PC-9 (cell line): Measurements from ENCODE around the gene SVOP.

Source experiments
- CTCF ChIP-seq: fragments of 200-600 bp; sonication (generic); conservative IDR thresholded peaks from 2 replicates; pipeline ENCODE4 v1.6.1; 2017; ENCODE audit warnings: mixed run types, antibody characterized with exemption, mild to moderate bottlenecking, moderate library complexity
- EZH2 ChIP-seq: fragments of 200-600 bp; sonication (generic); IDR thresholded peaks from 2 replicates; pipeline ENCODE4 v1.8.0; 2017; ENCODE audit warnings: antibody characterized with exemption, low read depth

GRCh38 chr12:108890208-108890607 lies 130.7 kb downstream of the SVOP start:
- no peak for TF ChIP-seq CTCF
- TF ChIP-seq EZH2, result no peak
